ENCODE results near the gene EPHA1.
A peak's percentile ranks its signal among the peaks of the same experiment; 100 is the strongest.

The EPHA1 gene

GRCh38 chr7:143375298-143376034, 33.2 kb downstream of the EPHA1 start:
- no peaks in the 10 kb centered on the region for H3K9me3 ChIP-seq (ENCODE audit: control insufficient read depth in 2 of 2, low read length in 2 of 2)

GRCh38 chr7:143374561-143374960, 34.1 kb downstream of the EPHA1 start:
- Histone ChIP-seq H3K4me1 (ENCODE audit: control insufficient read depth in 2 of 2, insufficient read depth in 2 of 2, low read length in 2 of 2) (peaks cover 17 to 36% of the 10 kb centered on the region in 2 donors), H3K27ac (ENCODE audit: low read depth in 2 of 2, low read length in 2 of 2) (no peak overlapping the region), H3K9ac (ENCODE audit: low read depth in 1 of 2, low read length in 2 of 2) (no peak overlapping the region), H3K27me3 (ENCODE audit: control insufficient read depth in 2 of 2, insufficient read depth in 2 of 2, low read length in 2 of 2) (no peaks in the 10 kb centered on the region), H3K4me3 (ENCODE audit: low read length in 2 of 2) (no peak overlapping the region), H3K36me3 (ENCODE audit: control insufficient read depth in 2 of 2, insufficient read depth in 2 of 2, low read length in 2 of 2) (no peaks in the 10 kb centered on the region), H3K9me3 (ENCODE audit: control insufficient read depth in 2 of 2, low read length in 2 of 2) (no peaks in the 10 kb centered on the region)

More at GRCh38 chr7:143375298-143376034, 33.2 kb downstream of the EPHA1 start:
- Histone ChIP-seq H3K9ac (ENCODE audit: low read depth in 1 of 2, low read length in 2 of 2) (no peak overlapping the region), H3K4me1 (ENCODE audit: control insufficient read depth in 2 of 2, insufficient read depth in 2 of 2, low read length in 2 of 2) (peaks cover 13 to 32% of the 10 kb centered on the region in 2 donors), H3K36me3 (ENCODE audit: control insufficient read depth in 2 of 2, insufficient read depth in 2 of 2, low read length in 2 of 2) (no peaks in the 10 kb centered on the region), H3K4me3 (ENCODE audit: low read length in 2 of 2) (no peak overlapping the region), H3K27me3 (ENCODE audit: control insufficient read depth in 2 of 2, insufficient read depth in 2 of 2, low read length in 2 of 2) (no peaks in the 10 kb centered on the region), H3K27ac (ENCODE audit: low read depth in 2 of 2, low read length in 2 of 2) (peak overlapping the region in 1 of 2 donors; percentile 58)

- no peaks in the 10 kb centered on the region for H3K9me3 ChIP-seq (ENCODE audit: control insufficient read depth in 2 of 2, low read length in 2 of 2)
- H3K36me3 ChIP-seq (ENCODE audit: control insufficient read depth in 2 of 2, insufficient read depth in 2 of 2, low read length in 2 of 2): no peaks in the 10 kb centered on the region
- H3K4me3 ChIP-seq (ENCODE audit: low read length in 2 of 2): no peak overlapping the region
- no peak overlapping the region for H3K9ac ChIP-seq (ENCODE audit: low read depth in 1 of 2, low read length in 2 of 2)
- peaks cover 12 to 38% of the 10 kb centered on the region in 2 donors for H3K4me1 ChIP-seq (ENCODE audit: control insufficient read depth in 2 of 2, insufficient read depth in 2 of 2, low read length in 2 of 2)
- H3K27me3 ChIP-seq (ENCODE audit: control insufficient read depth in 2 of 2, insufficient read depth in 2 of 2, low read length in 2 of 2): no peaks in the 10 kb centered on the region
- no peak overlapping the region for H3K27ac ChIP-seq (ENCODE audit: low read depth in 2 of 2, low read length in 2 of 2)
These were observed 35.3 kb downstream of the EPHA1 start for GRCh38 chr7:143373255-143373794.

GRCh38 chr7:143372070-143372469, 36.6 kb downstream of the EPHA1 start:
- no peaks in the 10 kb centered on the region for H3K9me3 ChIP-seq (ENCODE audit: control insufficient read depth in 2 of 2, low read length in 2 of 2)
- no peak overlapping the region for H3K4me3 ChIP-seq (ENCODE audit: low read length in 2 of 2)
- no peaks in the 10 kb centered on the region for H3K36me3 ChIP-seq (ENCODE audit: control insufficient read depth in 2 of 2, insufficient read depth in 2 of 2, low read length in 2 of 2)
- peaks cover 15 to 46% of the 10 kb centered on the region in 2 donors for H3K4me1 ChIP-seq (ENCODE audit: control insufficient read depth in 2 of 2, insufficient read depth in 2 of 2, low read length in 2 of 2)
- H3K27ac ChIP-seq (ENCODE audit: low read depth in 2 of 2, low read length in 2 of 2): peak overlapping the region; percentile 40 to 61
- no peak overlapping the region for H3K9ac ChIP-seq (ENCODE audit: low read depth in 1 of 2, low read length in 2 of 2)
- H3K27me3 ChIP-seq (ENCODE audit: control insufficient read depth in 2 of 2, insufficient read depth in 2 of 2, low read length in 2 of 2): no peaks in the 10 kb centered on the region

GRCh38 chr7:143369678-143370651, 38.7 kb downstream of the EPHA1 start:
- H3K9ac ChIP-seq (ENCODE audit: low read depth in 1 of 2, low read length in 2 of 2): no peak overlapping the region
- no peak overlapping the region for H3K4me3 ChIP-seq (ENCODE audit: low read length in 2 of 2)
- H3K27me3 ChIP-seq (ENCODE audit: control insufficient read depth in 2 of 2, insufficient read depth in 2 of 2, low read length in 2 of 2): no peaks in the 10 kb centered on the region
- H3K27ac ChIP-seq (ENCODE audit: low read depth in 2 of 2, low read length in 2 of 2): peak overlapping the region; percentile 73 to 74
- H3K9me3 ChIP-seq (ENCODE audit: control insufficient read depth in 2 of 2, low read length in 2 of 2): no peaks in the 10 kb centered on the region
- H3K4me1 ChIP-seq (ENCODE audit: control insufficient read depth in 2 of 2, insufficient read depth in 2 of 2, low read length in 2 of 2): peaks cover 15 to 39% of the 10 kb centered on the region in 2 donors
- H3K36me3 ChIP-seq (ENCODE audit: control insufficient read depth in 2 of 2, insufficient read depth in 2 of 2, low read length in 2 of 2): no peaks in the 10 kb centered on the region

GRCh38 chr7:143368387-143368786, 40.3 kb downstream of the EPHA1 start:
- Histone ChIP-seq H3K27me3 (ENCODE audit: control insufficient read depth in 2 of 2, insufficient read depth in 2 of 2, low read length in 2 of 2) (peaks cover 4 to 5% of the 10 kb centered on the region in 2 donors), H3K9ac (ENCODE audit: low read depth in 1 of 2, low read length in 2 of 2) (no peak overlapping the region), H3K36me3 (ENCODE audit: control insufficient read depth in 2 of 2, insufficient read depth in 2 of 2, low read length in 2 of 2) (no peaks in the 10 kb centered on the region), H3K4me3 (ENCODE audit: low read length in 2 of 2) (no peak overlapping the region), H3K4me1 (ENCODE audit: control insufficient read depth in 2 of 2, insufficient read depth in 2 of 2, low read length in 2 of 2) (peaks cover 15 to 39% of the 10 kb centered on the region in 2 donors), H3K27ac (ENCODE audit: low read depth in 2 of 2, low read length in 2 of 2) (peak overlapping the region; percentile 35 to 67), H3K9me3 (ENCODE audit: control insufficient read depth in 2 of 2, low read length in 2 of 2) (peaks cover 0 to under 1% of the 10 kb centered on the region in 2 donors)

- peaks cover 0 to 2% of the 10 kb centered on the region in 2 donors for H3K9me3 ChIP-seq (ENCODE audit: control insufficient read depth in 2 of 2, low read length in 2 of 2)
- H3K36me3 ChIP-seq (ENCODE audit: control insufficient read depth in 2 of 2, insufficient read depth in 2 of 2, low read length in 2 of 2): no peaks in the 10 kb centered on the region
- H3K27me3 ChIP-seq (ENCODE audit: control insufficient read depth in 2 of 2, insufficient read depth in 2 of 2, low read length in 2 of 2): peaks cover 8 to 9% of the 10 kb centered on the region in 2 donors
- peaks cover 15 to 39% of the 10 kb centered on the region in 2 donors for H3K4me1 ChIP-seq (ENCODE audit: control insufficient read depth in 2 of 2, insufficient read depth in 2 of 2, low read length in 2 of 2)
- H3K27ac ChIP-seq (ENCODE audit: low read depth in 2 of 2, low read length in 2 of 2): peak overlapping the region; percentile 35 to 67
- H3K9ac ChIP-seq (ENCODE audit: low read depth in 1 of 2, low read length in 2 of 2): no peak overlapping the region
- H3K4me3 ChIP-seq (ENCODE audit: low read length in 2 of 2): no peak overlapping the region
These were observed 40.7 kb downstream of the EPHA1 start for GRCh38 chr7:143367972-143368371.

- peaks cover 3 to 12% of the 10 kb centered on the region in 2 donors for H3K4me1 ChIP-seq (ENCODE audit: control insufficient read depth in 2 of 2, insufficient read depth in 2 of 2, low read length in 2 of 2)
- H3K9me3 ChIP-seq (ENCODE audit: control insufficient read depth in 2 of 2, low read length in 2 of 2): peaks cover 0 to 2% of the 10 kb centered on the region in 2 donors
- peak overlapping the region in 1 of 2 donors; percentile 13 for H3K4me3 ChIP-seq (ENCODE audit: low read length in 2 of 2)
- H3K36me3 ChIP-seq (ENCODE audit: control insufficient read depth in 2 of 2, insufficient read depth in 2 of 2, low read length in 2 of 2): no peaks in the 10 kb centered on the region
- H3K27me3 ChIP-seq (ENCODE audit: control insufficient read depth in 2 of 2, insufficient read depth in 2 of 2, low read length in 2 of 2): peaks cover 20 to 23% of the 10 kb centered on the region in 2 donors
- H3K27ac ChIP-seq (ENCODE audit: low read depth in 2 of 2, low read length in 2 of 2): no peak overlapping the region
- no peak overlapping the region for H3K9ac ChIP-seq (ENCODE audit: low read depth in 1 of 2, low read length in 2 of 2)
These were observed 45.4 kb downstream of the EPHA1 start for GRCh38 chr7:143363016-143363937.

All from mucosa of rectum (tissue), 2 donors.